ENCODE data around the gene ING2.

DNA sequence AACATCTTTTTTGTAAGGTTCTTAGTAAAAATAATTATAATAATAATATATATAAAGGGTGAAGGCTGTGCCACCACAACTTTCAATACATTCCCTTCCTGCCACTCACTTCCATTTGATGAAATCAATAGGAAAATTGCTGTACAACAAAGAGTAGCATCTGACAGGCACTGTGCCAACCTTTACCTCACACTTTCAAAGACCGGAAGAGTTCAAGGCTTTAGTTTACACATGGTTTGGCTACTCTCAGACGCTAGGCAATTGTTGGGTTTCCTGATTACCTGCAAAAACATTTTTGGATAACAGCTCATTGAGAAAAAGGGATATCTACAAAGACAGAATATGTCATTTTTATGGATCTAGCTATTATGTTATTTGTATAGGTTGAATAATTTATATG, 5.5 kb upstream of the ING2 start:
- no peak for TF ChIP-seq EZH2 (IDR thresholded peaks at IDR 0.05; ENCODE audit: low read length)
- TF ChIP-seq CTCF (optimal IDR thresholded peaks at IDR 0.05 in 1 of 3, IDR thresholded peaks at IDR 0.05 in 1 of 3, conservative IDR thresholded peaks at IDR 0.05 in 1 of 3; ENCODE audit: extremely low read depth in 1 of 3, insufficient read depth in 2 of 3, low read length in 3 of 3) = no peak

All from keratinocyte (primary cell).